Measurements from ENCODE around the gene FPGS.

- TF ChIP-seq CTCF (IDR thresholded peaks at IDR 0.05) (no peak), EP300 (IDR thresholded peaks at IDR 0.05) (no peak), POLR2AphosphoS5 (IDR thresholded peaks at IDR 0.05) (no peak)
These were observed 19.3 kb upstream of the FPGS start for GRCh38 chr9:127783111-127784008.

Data from gastroesophageal sphincter (tissue), 3 donors.